Bronchial epithelial cell (primary cell): ENCODE data around the gene MGLL. TPM values are rescaled to one million over a fixed set of nuclear protein-coding genes. Genes with fewer than 3 reads are reported as not detected.
A peak's percentile ranks its signal among the peaks of the same experiment; 100 is the strongest.

Experiments used
- DNase-seq: peaks from one replicate; pipeline ENCODE4 v3.0.0-alpha.2; 2010; ENCODE audit warnings: low read depth
- FAIRE-seq: peaks from 2 replicates; lab custom pipeline; 2011; peaks lifted over from hg19 to GRCh38; lab: Jason Lieb, UNC
- H3K27me3 ChIP-seq: 2 replicates; pipeline ENCODE4 v1.5.1; 2011; ENCODE audit warnings: low read length; ENCODE audit not compliant: control insufficient read depth, insufficient read depth
- H3K36me3 ChIP-seq: 2 replicates; pipeline ENCODE4 v1.5.1; 2011; ENCODE audit warnings: low read length; ENCODE audit not compliant: control insufficient read depth, insufficient read depth
- H3K4me3 ChIP-seq: 2 replicates; pipeline ENCODE4 v1.5.1; 2011; ENCODE audit warnings: mild to moderate bottlenecking, low read depth, low read length, control low read depth
- CTCF ChIP-seq: IDR thresholded peaks from 2 replicates; pipeline ENCODE4 v1.5.1; 2011; ENCODE audit warnings: mild to moderate bottlenecking, moderate library complexity, low read length, control low read depth, inconsistent platforms; ENCODE audit not compliant: insufficient read depth, severe bottlenecking
- total RNA-seq: library from RNA; depleted of rRNA; stranded (reverse); fragments of >200 nt; gene quantifications from 2 replicates; pipeline ENCODE4 v1.2.1, GENCODE V29; 2014

The MGLL gene
- total RNA-seq, 1 donor from 2014 or later, result 25.5 TPM

GRCh38 chr3:127741246-127741645 is 81.1 kb downstream of the MGLL start:
- DNase-seq (no peak), FAIRE-seq (no peak)
- TF ChIP-seq CTCF, result no peak
- H3K36me3 ChIP-seq, result peaks cover 3% of the 10 kb centered on the region
- H3K4me3 ChIP-seq, result no peak overlapping the region
- no peaks in the 10 kb centered on the region for H3K27me3 ChIP-seq

- no peak overlapping the region for H3K4me3 ChIP-seq
- no peak for TF ChIP-seq CTCF
- no peak for FAIRE-seq
- peaks cover 3% of the 10 kb centered on the region for H3K36me3 ChIP-seq
- no peaks in the 10 kb centered on the region for H3K27me3 ChIP-seq
- DNase-seq, result no peak
Observed at GRCh38 chr3:127740136-127740915, 82.0 kb downstream of the MGLL start.

GRCh38 chr3:127739347-127740135 is 82.8 kb downstream of the MGLL start:
- Histone ChIP-seq H3K36me3 (no peaks in the 10 kb centered on the region), H3K4me3 (no peak overlapping the region), H3K27me3 (no peaks in the 10 kb centered on the region)
- FAIRE-seq, result no peak
- no peak for TF ChIP-seq CTCF
- DNase-seq, result no peak

GRCh38 chr3:127738192-127738840 is 84.0 kb downstream of the MGLL start:
- DNase-seq (peak; percentile 40), FAIRE-seq (no peak)

More at GRCh38 chr3:127738192-127738840, 84.0 kb downstream of the MGLL start:
- Histone ChIP-seq H3K36me3 (no peaks in the 10 kb centered on the region), H3K4me3 (no peak overlapping the region), H3K27me3 (no peaks in the 10 kb centered on the region)
- no peak for TF ChIP-seq CTCF
